ENCODE results near the gene AJAP1.

AJAP1 gene

GRCh38 chr1:4684864-4685522 lies 30.6 kb downstream of the AJAP1 start:
- DNase-seq: no peak

DNA sequence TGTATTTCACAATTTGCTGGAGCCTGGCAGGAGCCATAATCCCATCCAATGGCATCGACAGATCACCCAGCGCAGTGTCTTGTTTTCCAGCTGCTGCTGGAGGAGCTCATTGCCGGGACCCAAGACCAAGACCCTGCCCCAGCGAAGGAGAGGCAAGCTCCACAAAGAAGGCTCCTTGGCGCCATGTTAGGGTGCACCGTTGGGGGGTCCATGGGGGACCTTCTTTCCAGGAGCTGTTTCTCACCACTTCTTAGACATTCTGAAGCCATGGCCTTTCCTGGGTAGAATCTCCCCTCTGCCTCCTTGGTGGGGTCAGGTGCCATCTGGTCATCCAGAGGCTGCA lies 31.1 kb downstream of the AJAP1 start:
- no peak for DNase-seq

DNA sequence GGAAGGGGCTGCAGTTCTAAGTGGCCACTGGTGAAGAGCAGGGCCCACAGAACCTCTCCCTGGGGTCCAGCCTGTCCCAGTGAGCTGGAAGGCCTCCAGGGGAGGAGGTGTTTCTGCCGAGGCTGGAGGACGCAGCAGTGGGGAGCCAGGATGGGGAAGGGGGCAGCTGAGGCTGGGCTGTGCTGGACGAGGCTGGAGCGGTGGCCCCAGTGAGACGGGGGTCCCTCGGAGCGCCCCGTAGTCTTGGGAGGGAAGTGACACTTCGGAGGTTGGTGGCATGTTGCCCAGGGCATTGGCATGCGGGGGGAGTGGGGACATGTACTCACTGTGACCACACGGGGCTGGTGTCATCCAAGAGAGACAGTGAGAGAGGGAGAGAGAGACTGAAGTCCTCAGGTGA lies 33.5 kb downstream of the AJAP1 start:
- no peak for DNase-seq

DNA sequence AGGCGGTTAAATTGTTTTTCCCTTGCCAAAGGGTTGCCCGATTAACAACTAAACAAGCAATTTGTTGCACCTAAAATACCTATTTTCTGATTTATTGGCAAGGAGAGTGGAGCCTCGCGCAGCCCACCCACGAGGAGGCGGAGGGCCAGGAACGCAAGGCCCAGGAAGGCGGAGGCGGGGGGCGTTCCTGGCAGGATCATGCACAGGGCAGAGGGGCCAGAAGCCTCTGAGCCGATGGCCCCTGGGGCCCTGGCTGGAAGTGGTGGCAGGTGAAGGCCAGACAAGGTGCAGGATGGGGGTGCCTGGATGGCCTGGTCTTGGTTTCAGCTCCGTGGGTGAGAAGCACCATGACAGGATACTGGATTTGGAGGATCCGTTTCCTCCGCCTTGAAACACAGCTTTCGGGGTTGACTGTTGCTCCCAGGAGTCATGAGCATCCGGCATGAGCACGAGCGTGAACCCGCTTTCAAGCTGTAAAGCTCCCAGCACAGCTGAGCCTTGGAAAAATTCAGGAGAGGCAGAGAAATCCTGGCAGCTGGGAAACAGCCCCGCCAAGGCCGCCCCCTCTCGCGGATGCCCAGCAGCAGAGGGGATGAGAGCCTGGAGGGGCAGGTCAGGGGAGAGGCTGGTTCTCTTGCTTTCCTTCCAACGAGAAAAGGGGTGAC lies 35.0 kb downstream of the AJAP1 start:
- no peak for DNase-seq

GRCh38 chr1:4689941-4690635 lies 35.7 kb downstream of the AJAP1 start:
- no peak for DNase-seq

DNA sequence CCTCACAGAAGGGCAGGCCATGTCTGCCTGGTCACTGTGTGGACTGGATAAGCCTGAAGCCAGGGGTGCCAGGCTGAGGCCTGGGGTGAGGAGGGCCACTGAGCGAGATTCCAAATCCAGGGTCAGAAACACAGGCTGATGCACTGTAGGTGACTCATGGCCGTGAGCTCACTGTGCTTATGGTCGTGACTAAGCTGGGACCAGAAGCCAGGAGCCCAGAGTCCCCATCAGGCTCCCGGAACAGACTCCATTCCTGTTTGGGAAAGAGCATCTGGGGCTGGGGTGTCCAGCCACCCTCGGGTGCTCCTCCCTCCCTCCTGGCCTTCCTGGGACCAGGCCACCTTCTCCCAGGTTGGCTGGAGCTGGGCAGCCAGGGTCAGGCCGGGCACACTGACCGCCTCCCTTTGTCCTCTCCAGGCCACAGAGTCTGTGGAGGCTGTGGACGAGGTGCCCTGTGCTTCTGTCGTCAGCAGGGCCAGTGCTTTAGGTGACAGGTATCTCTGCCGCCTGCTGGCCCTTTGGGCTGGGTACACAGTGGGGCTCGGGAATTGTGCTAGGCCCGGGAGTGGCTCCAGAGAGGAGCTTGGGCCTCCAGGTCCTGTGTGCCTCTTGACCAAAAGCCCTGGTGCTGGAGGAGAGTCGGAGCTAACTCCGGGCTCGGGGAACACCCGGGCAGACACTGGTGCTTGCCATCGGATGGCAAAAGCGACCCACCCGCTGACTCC lies 36.7 kb downstream of the AJAP1 start:
- DNase-seq: no peak

- DNase-seq: no peak
Measured at GRCh38 chr1:4691766-4692405, 37.5 kb downstream of the AJAP1 start.

DNA sequence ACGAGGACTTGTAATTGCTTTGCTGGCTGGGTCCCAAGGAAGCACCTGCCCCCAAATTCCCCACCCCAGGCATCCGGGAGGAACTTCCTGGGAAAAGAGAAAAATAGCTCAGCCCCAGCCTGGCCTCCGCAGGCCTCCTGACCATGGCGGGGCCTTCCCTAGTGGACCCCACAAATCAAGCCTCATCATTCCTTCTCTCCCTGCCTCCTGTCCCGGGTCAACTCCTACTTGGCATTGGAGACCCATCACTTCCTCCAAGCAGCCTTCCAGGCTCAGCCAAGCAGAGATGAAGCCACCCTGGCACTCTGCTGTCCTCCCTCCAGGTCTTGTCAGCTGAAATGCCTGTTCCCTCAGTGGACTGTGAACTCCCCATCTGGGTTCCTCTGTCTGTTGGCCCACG lies 38.0 kb downstream of the AJAP1 start:
- no peak for DNase-seq

GRCh38 chr1:4693331-4693730 lies 38.9 kb downstream of the AJAP1 start:
- no peak for DNase-seq

GRCh38 chr1:4693891-4694290 lies 39.5 kb downstream of the AJAP1 start:
- DNase-seq: no peak

GRCh38 chr1:4694492-4694891 lies 40.1 kb downstream of the AJAP1 start:
- DNase-seq: no peak

DNA sequence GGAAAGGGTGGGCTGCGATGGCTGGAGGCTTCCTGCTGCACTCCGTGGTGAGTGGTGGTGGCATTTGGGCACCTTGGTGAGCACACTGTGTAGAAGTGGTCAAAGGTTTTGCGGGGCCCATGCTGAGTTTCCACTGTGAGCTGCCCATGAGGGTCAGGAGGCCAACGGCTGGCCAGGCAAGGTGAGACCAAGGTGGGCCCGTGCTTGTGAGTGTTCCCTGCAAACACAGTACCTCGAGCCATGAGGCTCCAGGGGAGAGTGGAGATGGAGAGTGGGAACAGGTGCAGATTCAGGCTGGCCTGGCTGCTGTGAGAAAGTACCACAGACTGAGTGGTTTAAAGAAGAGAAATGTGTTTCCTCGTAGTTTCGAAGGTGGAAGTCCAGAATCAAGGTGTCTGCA lies 40.8 kb downstream of the AJAP1 start:
- DNase-seq: no peak

- DNase-seq: no peak
Measured at GRCh38 chr1:4696161-4696745, 41.8 kb downstream of the AJAP1 start.

- DNase-seq: no peak
Measured at GRCh38 chr1:4696753-4697152, 42.3 kb downstream of the AJAP1 start.

DNA sequence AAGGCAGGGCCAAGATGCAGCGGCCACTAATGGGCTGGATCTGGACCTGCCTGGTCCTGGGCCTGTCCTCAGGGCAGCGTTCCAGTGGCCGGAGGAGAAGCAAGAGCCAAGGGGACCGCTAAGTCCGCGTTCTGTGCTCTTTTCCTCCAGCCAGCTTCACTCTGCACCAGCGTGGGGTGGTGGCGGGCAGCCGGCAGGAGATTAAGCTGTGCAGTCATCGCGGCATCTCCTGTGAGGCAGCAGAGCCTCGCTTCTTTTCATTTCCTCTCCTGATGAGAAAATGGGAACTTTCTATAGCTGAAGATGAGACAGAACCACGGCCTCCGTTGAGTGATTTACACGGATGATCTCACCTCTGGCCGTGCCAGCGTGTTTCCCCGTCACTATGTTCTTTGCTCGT lies 43.4 kb downstream of the AJAP1 start:
- DNase-seq: no peak

GRCh38 chr1:4698911-4699310 lies 44.5 kb downstream of the AJAP1 start:
- DNase-seq: no peak

DNA sequence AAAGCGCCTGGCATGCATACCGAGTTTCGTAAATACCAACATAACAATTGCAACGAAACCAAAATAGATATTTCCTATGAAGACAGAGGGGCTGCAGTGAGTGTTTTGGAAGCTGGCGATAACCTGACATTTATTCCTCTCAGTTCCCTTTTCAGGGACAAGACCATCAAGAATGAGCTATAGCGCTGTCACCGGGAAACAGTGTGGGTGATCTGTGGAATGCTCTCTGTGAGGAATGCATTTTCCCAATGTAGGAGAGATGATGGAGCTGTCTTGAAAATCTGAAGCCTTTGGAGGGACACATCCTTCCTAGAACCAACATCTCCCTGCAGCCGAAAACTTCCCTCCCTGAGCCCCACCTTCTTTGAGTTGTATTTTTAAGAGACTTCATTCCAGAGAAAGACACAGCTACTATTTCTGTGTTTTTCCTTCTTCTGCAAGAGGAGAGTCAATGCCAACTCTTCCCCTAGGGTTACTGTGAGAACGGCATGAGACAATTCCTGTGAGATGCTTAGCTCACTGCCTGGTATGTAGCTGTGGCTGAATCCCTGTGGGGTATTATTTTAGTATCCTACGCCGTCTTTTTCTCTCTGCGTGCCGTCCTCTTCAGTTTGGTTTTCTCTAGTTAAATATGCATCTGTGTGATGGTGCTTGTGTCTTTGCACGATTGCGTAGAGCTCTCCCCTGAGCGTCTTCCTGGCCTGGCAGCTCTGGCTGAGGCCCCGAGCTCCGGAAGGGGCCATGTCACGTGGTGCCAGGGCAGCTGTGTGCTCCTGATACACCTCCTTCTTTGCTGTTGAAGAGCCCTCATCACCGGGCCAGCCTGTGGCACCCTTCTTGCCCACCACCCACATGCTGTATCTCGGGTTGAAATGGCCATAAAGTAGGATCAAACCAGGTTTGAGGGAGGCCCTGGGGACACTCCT lies 45.2 kb downstream of the AJAP1 start:
- DNase-seq: no peak

DNA sequence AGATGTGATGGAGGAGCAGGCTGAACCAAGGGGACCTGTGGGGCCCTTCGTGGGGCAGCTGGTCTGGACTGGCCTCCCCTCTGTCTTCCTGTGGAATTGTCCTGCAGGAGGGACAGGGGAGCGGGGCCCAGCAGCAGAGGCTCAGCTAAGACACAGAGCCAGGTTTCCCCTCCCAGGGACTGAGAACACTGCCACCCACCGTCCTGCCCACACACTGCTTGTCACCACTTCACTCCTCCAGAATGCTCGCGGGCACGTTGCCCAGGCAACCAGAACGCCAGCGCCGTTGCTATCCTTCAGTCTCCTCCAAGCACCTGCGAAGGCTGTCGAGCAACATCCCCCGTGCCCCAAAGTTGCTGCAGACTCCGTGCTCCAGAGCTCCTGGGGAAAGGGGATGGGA lies 46.4 kb downstream of the AJAP1 start:
- no peak for DNase-seq

GRCh38 chr1:4701276-4701675 lies 46.9 kb downstream of the AJAP1 start:
- no peak for DNase-seq

DNA sequence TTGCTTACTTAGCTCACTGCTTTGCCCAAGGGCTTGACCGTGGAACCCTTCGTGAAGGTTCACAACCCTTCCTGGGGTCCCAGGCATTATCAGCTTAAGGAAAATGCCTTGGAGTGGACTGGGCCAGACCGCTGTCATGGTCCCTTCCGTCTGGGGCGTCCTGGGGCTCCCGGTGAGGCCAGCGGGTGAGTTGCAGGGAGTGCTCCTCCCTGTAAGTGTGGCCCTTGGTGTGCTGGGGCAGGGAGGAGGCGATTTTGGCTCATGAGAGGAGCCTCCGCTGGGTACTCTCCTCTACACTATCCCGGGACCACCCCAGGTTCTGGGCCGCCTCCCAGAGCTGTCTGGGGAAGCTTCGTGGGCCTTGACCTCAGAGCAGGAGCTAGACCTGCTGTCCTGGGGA lies 48.1 kb downstream of the AJAP1 start:
- no peak for DNase-seq

DNA sequence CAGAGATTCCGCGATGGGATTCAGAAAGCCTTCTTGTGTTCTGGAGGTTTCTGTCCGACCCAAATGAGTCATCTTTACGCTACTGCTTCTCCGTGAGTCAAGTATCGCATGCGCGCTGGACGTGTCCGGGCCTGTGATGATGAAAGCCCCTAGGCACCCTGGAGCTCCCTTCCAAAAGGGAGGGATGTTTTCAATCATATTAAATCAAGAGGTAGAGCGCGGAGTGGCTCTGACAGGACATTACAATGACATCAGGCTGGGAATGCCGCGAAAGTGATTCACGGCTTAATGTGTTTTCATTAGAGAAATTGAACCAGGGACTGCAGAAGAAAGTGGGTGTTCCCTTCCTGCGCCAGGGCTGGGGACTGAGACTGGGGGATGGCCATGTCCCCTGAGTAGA lies 48.5 kb downstream of the AJAP1 start:
- no peak for DNase-seq

DNA sequence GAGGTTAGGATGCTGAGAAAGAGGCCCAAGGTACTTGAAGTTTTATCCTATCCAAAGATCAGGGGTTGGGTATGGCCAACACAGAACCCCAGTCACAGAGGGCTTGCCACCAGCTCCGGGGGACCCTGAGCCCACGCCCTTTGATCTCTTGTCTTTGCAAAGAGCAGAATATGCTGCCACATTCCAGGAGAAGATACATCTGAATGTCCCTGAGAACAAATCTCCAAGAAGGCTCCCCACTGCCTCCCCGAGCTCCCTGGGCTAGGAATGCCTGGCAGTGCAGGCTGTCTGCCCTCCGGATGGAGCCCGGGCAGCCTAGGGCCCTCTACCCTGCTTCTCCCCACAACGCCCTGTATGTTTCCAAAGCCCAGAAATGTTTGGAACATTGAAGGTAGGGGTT lies 49.2 kb downstream of the AJAP1 start:
- no peak for DNase-seq

All from GDM1 (cell line).